GM12864 (cell line): ENCODE results near the gene NCL.

Experiments used
- DNase-seq: peaks from one replicate; pipeline ENCODE4 v3.0.0-alpha.2; 2011; ENCODE audit warnings: low read depth
- H3K4me3 ChIP-seq: 2 replicates; pipeline ENCODE4 v1.5.1; 2011; ENCODE audit warnings: mild to moderate bottlenecking, low read depth, low read length, control low read depth
- TF ChIP-seq, protein P1 (sequence below): IDR thresholded peaks from 2 replicates; pipeline ENCODE4 v1.5.1; 2011; ENCODE audit warnings: low read depth, mild to moderate bottlenecking, moderate library complexity, low read length, control low read depth, inconsistent platforms; ENCODE audit errors: missing control alignments

NCL gene

GRCh38 chr2:231429901-231430300, 34.4 kb downstream of the NCL start:
- TF ChIP-seq, protein P1, sequence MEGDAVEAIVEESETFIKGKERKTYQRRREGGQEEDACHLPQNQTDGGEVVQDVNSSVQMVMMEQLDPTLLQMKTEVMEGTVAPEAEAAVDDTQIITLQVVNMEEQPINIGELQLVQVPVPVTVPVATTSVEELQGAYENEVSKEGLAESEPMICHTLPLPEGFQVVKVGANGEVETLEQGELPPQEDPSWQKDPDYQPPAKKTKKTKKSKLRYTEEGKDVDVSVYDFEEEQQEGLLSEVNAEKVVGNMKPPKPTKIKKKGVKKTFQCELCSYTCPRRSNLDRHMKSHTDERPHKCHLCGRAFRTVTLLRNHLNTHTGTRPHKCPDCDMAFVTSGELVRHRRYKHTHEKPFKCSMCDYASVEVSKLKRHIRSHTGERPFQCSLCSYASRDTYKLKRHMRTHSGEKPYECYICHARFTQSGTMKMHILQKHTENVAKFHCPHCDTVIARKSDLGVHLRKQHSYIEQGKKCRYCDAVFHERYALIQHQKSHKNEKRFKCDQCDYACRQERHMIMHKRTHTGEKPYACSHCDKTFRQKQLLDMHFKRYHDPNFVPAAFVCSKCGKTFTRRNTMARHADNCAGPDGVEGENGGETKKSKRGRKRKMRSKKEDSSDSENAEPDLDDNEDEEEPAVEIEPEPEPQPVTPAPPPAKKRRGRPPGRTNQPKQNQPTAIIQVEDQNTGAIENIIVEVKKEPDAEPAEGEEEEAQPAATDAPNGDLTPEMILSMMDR: no peak
- DNase-seq: no peak
- no peak overlapping the region for H3K4me3 ChIP-seq

DNA sequence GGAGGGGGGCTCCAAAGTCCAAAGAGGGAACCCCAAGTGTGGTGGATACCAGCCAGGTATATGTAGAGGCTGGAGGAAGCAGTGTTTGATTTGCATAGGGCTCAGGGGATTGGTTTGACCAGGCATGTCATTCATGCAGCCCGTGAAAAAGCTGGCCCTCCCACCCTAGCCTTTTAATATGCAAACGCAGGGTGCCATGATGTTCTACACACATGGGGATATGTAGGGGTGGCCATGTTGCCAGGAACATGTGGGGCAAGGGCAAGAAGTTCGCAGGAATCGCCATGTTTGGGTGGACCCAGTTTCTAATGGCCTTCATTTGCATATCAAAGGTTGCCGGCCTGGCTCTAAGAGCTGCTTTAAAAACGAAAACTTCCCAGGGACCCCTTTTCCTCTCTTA, 35.1 kb downstream of the NCL start:
- no peak overlapping the region for H3K4me3 ChIP-seq
- TF ChIP-seq, protein P1: no peak
- DNase-seq: no peak

DNA sequence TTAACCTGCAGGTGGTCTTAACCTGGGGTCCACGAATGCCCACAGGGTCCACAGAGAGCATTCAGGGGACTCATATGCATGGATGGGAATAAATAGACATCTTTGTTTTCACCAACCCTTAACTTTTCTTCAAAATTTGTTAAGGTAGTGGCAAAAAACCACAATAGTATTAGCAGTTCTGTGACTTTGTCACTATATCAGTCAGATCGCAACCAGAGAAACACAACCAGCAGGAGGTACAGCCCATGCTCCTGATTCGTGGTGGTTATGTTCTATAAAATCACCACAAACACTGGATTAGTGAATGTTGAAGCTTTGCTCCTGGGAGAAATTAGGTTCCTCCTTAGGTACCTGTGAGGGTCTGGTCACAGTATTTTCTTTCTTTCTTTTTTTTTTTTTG, 37.2 kb downstream of the NCL start:
- DNase-seq: no peak
- TF ChIP-seq, protein P1: no peak
- no peak overlapping the region for H3K4me3 ChIP-seq

GRCh38 chr2:231425811-231426703, 38.2 kb downstream of the NCL start:
- TF ChIP-seq, protein P1: no peak
- DNase-seq: no peak
- no peak overlapping the region for H3K4me3 ChIP-seq

GRCh38 chr2:231425291-231425810, 38.9 kb downstream of the NCL start:
- TF ChIP-seq, protein P1: no peak

GRCh38 chr2:231423176-231423575, 41.1 kb downstream of the NCL start:
- H3K4me3 ChIP-seq: no peak overlapping the region
- no peak for DNase-seq
- TF ChIP-seq, protein P1: no peak

More at GRCh38 chr2:231425291-231425810, 38.9 kb downstream of the NCL start:
- no peak overlapping the region for H3K4me3 ChIP-seq
- no peak for DNase-seq
